Stomach (tissue), 9 donors: ENCODE results near the gene AGT. TPM values are rescaled to one million over a fixed set of nuclear protein-coding genes. Genes with fewer than 3 reads are reported as not detected.

Experiments used
- DNase-seq, 2 donors: peaks; one replicate each; pipeline versions ENCODE4 v3.0.0 to v3.0.0-alpha.2; 2013 to 2019
- H3K27ac ChIP-seq, 5 donors: fragments of 200-600 bp in 4 of 5; sonication (generic) in 4 of 5; one replicate each; pipeline ENCODE4 v1.5.1; 2013 to 2019; ENCODE audit warnings: mild to moderate bottlenecking in 1 of 5, moderate library complexity in 1 of 5
- H3K27me3 ChIP-seq, 3 donors: fragments of 200-600 bp; sonication (generic); one replicate each; pipeline ENCODE4 v1.5.1; 2017 to 2019; ENCODE audit warnings: mixed run types in 1 of 3
- H3K36me3 ChIP-seq, 4 donors: fragments of 200-600 bp; sonication (generic); 1 replicate in 3 of 4; 2 replicates in 1 of 4; pipeline ENCODE4 v1.5.1; 2016 to 2019
- H3K4me1 ChIP-seq, 4 donors: fragments of 200-600 bp; sonication (generic); one replicate each; pipeline ENCODE4 v1.5.1; 2016 to 2019
- H3K4me3 ChIP-seq, 4 donors: fragments of 200-600 bp; sonication (generic) in 3 of 4; one replicate each; pipeline ENCODE4 v1.5.1; 2016 to 2019; ENCODE audit warnings: mild to moderate bottlenecking in 1 of 4
- H3K9me3 ChIP-seq, 4 donors: fragments of 200-600 bp; sonication (generic); one replicate each; pipeline ENCODE4 v1.5.1; 2016 to 2019
- EP300 ChIP-seq: sonication (generic); formaldehyde crosslinking; IDR thresholded peaks from one replicate; pipeline ENCODE4 v1.6.1; 2017; ENCODE audit warnings: antibody characterized with exemption
- POLR2A ChIP-seq, 4 donors: fragments of 450-650 bp; IDR thresholded peaks; one replicate each; pipeline ENCODE4 v1.6.1; 2016; ENCODE audit warnings: antibody characterized with exemption in 4 of 4, control low read depth in 2 of 4, mild to moderate bottlenecking in 1 of 4, moderate library complexity in 1 of 4
- POLR2AphosphoS5 ChIP-seq, 3 donors: sonication (generic); formaldehyde crosslinking; IDR thresholded peaks; one replicate each; pipeline ENCODE4 v1.6.1; 2016; ENCODE audit warnings: antibody characterized with exemption in 3 of 3
- WGBS, 5 donors: extraction: QIAGEN DNeasy Blood & Tissue Kit in 3 of 5; methylation state at CpG; one replicate each; pipeline versions ENCODE4 v1.1.5 to v1.1.7; 2013 to 2018; 5-methylcytosine and 5-hydroxymethylcytosine counted together
- intact Hi-C: fragments of 100-400 bp; cut with DNase I; formaldehyde crosslinking; loops from one replicate; pipeline ENCODE4 v1.15.1; 2023; ENCODE audit warnings: low total_unique reads
- polyA plus RNA-seq, 3 donors: library from polyadenylated mRNA; stranded (reverse); fragments of 200-250 nt; gene quantifications; one replicate each; pipeline ENCODE4 v1.2.3, GENCODE V29; 2013
- total RNA-seq, 5 donors: library from RNA; depleted of rRNA; stranded (reverse); fragments of >200 nt; gene quantifications; one replicate each; pipeline versions ENCODE4 v1.1.0 to v1.2.3, GENCODE V29; 2014 to 2016
- TF ChIP-seq, protein P1 (sequence below), 7 experiments: fragments of 450-650 bp in 4 of 7; fragments of 200-600 bp in 3 of 7; sonication (generic) in 3 of 7; IDR thresholded peaks; one replicate each; pipeline ENCODE4 v1.5.1; 2016 to 2019; ENCODE audit warnings: antibody characterized with exemption in 7 of 7, control low read depth in 2 of 7, mild to moderate bottlenecking in 1 of 7
- donor health status: healthy with polysubstance abuse.
- donor health status: Bipolar disorder and iron deficiency.
- donor health status: healthy.

Gene AGT
- total and polyA plus RNA-seq, 8 donors: 0.29 to 9.9 (median 3.8) TPM; not detected in 2

DNA sequence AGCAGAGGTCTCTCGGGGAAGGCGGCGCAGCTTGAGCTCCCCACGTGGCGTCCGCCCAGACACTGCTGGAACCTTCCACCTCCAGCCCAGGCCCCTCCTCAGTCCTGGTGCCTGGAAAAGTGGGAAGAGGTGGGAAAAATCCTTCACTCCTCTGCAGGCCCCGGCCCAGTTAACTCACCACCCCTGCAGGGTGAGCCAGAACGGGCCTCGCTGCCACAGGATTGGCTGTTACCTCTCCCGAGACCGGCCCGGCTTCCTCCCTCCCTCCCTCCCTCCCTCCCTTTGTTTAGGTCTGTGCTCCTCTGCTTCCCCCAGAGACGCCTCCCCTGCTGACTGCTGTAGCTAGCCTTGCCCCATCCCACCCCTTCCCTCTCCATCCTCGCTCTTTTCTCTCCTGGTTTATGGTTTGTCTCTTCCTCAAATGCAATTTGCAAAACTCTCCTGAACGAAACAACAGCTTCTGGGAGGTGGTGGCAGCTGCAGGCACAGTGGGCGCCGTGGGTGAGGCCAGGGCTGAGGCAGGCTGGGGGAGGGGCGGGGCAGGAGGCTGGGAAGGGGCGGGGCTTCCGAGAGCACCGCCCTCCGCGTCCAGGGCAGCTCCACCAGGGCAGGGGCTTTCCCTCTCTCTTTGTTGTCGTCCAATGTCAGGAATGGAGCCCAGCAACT is 39.8 kb upstream of the AGT start:
- no peaks in the 10 kb centered on the region for H3K36me3 ChIP-seq
- 14 to 29% (median 19%) methylated on average over 22 to 24 of the region's 24 CpGs for WGBS, 5 donors
- peak overlapping the region; percentile 80 to 91 (median 85) for H3K27ac ChIP-seq
- H3K9me3 ChIP-seq: no peaks in the 10 kb centered on the region
- intact Hi-C loops: no loop called here
- DNase-seq: peak; percentile 74 to 89
- no peaks in the 10 kb centered on the region for H3K27me3 ChIP-seq
- peak overlapping the region in 3 of 4 donors; percentile 15 to 19 (median 16) for H3K4me3 ChIP-seq
- H3K4me1 ChIP-seq: peaks cover 50 to 62% (median 57%) of the 10 kb centered on the region in 4 donors
- TF ChIP-seq EP300 (no peak), POLR2AphosphoS5 (IDR thresholded peaks at IDR 0.05) (peak in 2 of 3 donors; percentile 6 to 11)

DNA sequence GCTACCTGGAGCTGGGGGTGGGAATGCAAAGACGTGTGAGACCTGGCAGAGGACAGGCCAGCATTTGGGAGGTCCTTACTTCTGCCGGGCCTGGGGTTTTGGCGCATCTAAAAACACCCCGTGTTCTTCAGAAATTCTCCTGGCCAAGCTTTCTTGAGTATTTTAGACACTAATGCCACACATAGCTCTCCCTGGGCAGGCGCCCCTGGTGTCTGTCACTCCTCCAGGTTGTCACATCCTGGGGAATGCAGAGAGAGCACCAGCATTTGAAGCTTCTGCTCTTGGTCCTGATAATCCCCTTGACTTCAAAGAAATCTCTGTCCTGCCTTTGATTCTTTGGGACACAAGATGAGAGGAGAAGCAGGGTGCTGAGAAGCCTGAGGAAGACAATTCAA is 39.3 kb upstream of the AGT start:
- Histone ChIP-seq H3K9me3 (no peaks in the 10 kb centered on the region), H3K4me1 (peaks cover 55 to 66% (median 58%) of the 10 kb centered on the region in 4 donors), H3K27me3 (no peaks in the 10 kb centered on the region), H3K27ac (peak overlapping the region; percentile 80 to 91 (median 85)), H3K36me3 (no peaks in the 10 kb centered on the region), H3K4me3 (peak overlapping the region in 2 of 4 donors; percentile 16 to 19)
- WGBS, 5 donors: 53 to 72% (median 61%) methylated on average over 5 of the region's 5 CpGs
- intact Hi-C loops: no loop called here
- TF ChIP-seq POLR2AphosphoS5 (IDR thresholded peaks at IDR 0.05): no peak
- no peak for TF ChIP-seq EP300
- TF ChIP-seq POLR2A (IDR thresholded peaks at IDR 0.05): no peak
- TF ChIP-seq, protein P1, sequence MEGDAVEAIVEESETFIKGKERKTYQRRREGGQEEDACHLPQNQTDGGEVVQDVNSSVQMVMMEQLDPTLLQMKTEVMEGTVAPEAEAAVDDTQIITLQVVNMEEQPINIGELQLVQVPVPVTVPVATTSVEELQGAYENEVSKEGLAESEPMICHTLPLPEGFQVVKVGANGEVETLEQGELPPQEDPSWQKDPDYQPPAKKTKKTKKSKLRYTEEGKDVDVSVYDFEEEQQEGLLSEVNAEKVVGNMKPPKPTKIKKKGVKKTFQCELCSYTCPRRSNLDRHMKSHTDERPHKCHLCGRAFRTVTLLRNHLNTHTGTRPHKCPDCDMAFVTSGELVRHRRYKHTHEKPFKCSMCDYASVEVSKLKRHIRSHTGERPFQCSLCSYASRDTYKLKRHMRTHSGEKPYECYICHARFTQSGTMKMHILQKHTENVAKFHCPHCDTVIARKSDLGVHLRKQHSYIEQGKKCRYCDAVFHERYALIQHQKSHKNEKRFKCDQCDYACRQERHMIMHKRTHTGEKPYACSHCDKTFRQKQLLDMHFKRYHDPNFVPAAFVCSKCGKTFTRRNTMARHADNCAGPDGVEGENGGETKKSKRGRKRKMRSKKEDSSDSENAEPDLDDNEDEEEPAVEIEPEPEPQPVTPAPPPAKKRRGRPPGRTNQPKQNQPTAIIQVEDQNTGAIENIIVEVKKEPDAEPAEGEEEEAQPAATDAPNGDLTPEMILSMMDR (IDR thresholded peaks at IDR 0.05): no peak
- no peak for DNase-seq

- Histone ChIP-seq H3K27ac (peak overlapping the region; percentile 80 to 91 (median 85)), H3K27me3 (no peaks in the 10 kb centered on the region), H3K9me3 (no peaks in the 10 kb centered on the region), H3K36me3 (no peaks in the 10 kb centered on the region), H3K4me1 (peaks cover 57 to 66% (median 58%) of the 10 kb centered on the region in 4 donors), H3K4me3 (peak overlapping the region in 1 of 4 donors; percentile 19)
- TF ChIP-seq EP300: no peak
- TF ChIP-seq, protein P1 (IDR thresholded peaks at IDR 0.05): no peak
- peak in 1 of 3 donors; percentile 18 for TF ChIP-seq POLR2AphosphoS5 (IDR thresholded peaks at IDR 0.05)
- no peak for TF ChIP-seq POLR2A (IDR thresholded peaks at IDR 0.05)
- 33 to 58% (median 42%) methylated on average over 6 of the region's 6 CpGs for WGBS, 5 donors
- intact Hi-C loops: no loop called here
- peak; percentile 87 to 88 for DNase-seq
Observed at GRCh38 chr1:230752407-230752806, 38.5 kb upstream of the AGT start.

DNA sequence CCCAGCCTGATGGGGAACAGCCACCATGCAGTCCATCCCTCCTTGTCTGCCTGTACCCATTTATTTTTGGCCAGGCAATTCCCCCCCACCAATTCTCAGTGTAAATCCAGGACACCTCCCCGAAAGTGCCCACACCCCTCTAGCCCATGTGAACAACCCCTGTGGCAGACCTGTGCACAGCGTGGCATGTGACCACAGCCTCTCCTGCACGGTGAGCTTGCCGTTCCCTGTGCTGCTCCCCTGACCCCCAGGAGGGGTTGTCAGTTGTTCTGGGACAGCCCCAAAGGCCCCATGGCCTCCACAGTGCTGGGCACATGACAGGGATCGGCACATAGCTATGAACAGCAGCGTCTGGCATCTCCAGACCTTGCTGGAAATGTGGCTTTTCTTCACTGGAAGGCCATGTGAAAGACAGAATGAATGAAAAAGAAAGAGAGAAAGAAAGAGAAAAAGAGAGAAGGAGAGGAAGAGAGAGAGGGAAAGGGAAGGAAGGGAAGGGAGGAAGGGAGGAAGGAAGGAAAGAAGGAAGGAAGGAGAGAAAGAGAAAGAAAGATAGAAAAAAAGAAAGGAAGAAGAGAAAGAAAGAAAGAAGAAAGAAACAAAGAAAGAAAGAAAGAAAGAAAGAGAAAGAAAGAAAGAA is 37.2 kb upstream of the AGT start:
- Histone ChIP-seq H3K36me3 (no peaks in the 10 kb centered on the region), H3K9me3 (no peaks in the 10 kb centered on the region), H3K4me1 (peaks cover 57 to 66% (median 61%) of the 10 kb centered on the region in 4 donors), H3K27ac (peak overlapping the region; percentile 80 to 94 (median 87)), H3K4me3 (no peak overlapping the region), H3K27me3 (no peaks in the 10 kb centered on the region)
- intact Hi-C loops: no loop called here
- DNase-seq: no peak
- WGBS, 5 donors: 31 to 46% (median 39%) methylated on average over 6 of the region's 6 CpGs
- TF ChIP-seq, protein P1 (IDR thresholded peaks at IDR 0.05): no peak
- TF ChIP-seq POLR2A (IDR thresholded peaks at IDR 0.05) (no peak), POLR2AphosphoS5 (IDR thresholded peaks at IDR 0.05) (no peak), EP300 (no peak)
